IPS-15b (cell line): ENCODE results near the gene NFKBIZ.
"Not testable (repeated sequence)": the region's sequence is repeated elsewhere in the genome, so short reads cannot be mapped to it uniquely, and the experiment has no call there.

Experiments
- H3K27me3 ChIP-seq: one replicate; pipeline ENCODE4 v1.6.1; 2013; ENCODE audit warnings: low read length; ENCODE audit not compliant: control insufficient read depth, insufficient read depth
- H3K36me3 ChIP-seq: one replicate; pipeline ENCODE4 v1.6.1; 2013; ENCODE audit warnings: low read length; ENCODE audit not compliant: control insufficient read depth, insufficient read depth
- H3K4me1 ChIP-seq: one replicate; pipeline ENCODE4 v1.6.1; 2013; ENCODE audit warnings: mild to moderate bottlenecking, low read length; ENCODE audit not compliant: control insufficient read depth, insufficient read depth
- H3K4me3 ChIP-seq: one replicate; pipeline ENCODE4 v1.5.1; 2013; ENCODE audit warnings: low read depth, low read length
- H3K9ac ChIP-seq: one replicate; pipeline ENCODE4 v1.6.1; 2013; ENCODE audit warnings: low read depth, mild to moderate bottlenecking, low read length
- H3K9me3 ChIP-seq: one replicate; pipeline ENCODE4 v1.6.1; 2013; ENCODE audit warnings: mild to moderate bottlenecking, low read length; ENCODE audit not compliant: control insufficient read depth, insufficient read depth

The NFKBIZ gene

GRCh38 chr3:101892648-101893047, 43.3 kb downstream of the NFKBIZ start:
- Histone ChIP-seq H3K27me3 (no peaks in the 10 kb centered on the region), H3K9me3 (no peaks in the 10 kb centered on the region), H3K9ac (no peak overlapping the region), H3K4me1 (no peaks in the 10 kb centered on the region), H3K36me3 (no peaks in the 10 kb centered on the region), H3K4me3 (no peak overlapping the region)

- no peaks in the 10 kb centered on the region for H3K4me1 ChIP-seq
- no peaks in the 10 kb centered on the region for H3K36me3 ChIP-seq
- no peak overlapping the region for H3K9ac ChIP-seq
- H3K27me3 ChIP-seq, result no peaks in the 10 kb centered on the region
- H3K4me3 ChIP-seq, result no peak overlapping the region
- H3K9me3 ChIP-seq, result no peaks in the 10 kb centered on the region
Observed at GRCh38 chr3:101896083-101896757, 46.9 kb downstream of the NFKBIZ start.

- no peaks in the 10 kb centered on the region for H3K4me1 ChIP-seq
- H3K9ac ChIP-seq, result no peak overlapping the region
- H3K27me3 ChIP-seq, result no peaks in the 10 kb centered on the region
- H3K36me3 ChIP-seq, result no peaks in the 10 kb centered on the region
- H3K9me3 ChIP-seq, result no peaks in the 10 kb centered on the region
- H3K4me3 ChIP-seq, result no peak overlapping the region
Observed at GRCh38 chr3:101897013-101897412, 47.7 kb downstream of the NFKBIZ start.

GRCh38 chr3:101898039-101898438, 48.7 kb downstream of the NFKBIZ start:
- Histone ChIP-seq H3K9ac (no peak overlapping the region), H3K36me3 (no peaks in the 10 kb centered on the region), H3K9me3 (no peaks in the 10 kb centered on the region), H3K4me1 (no peaks in the 10 kb centered on the region), H3K27me3 (no peaks in the 10 kb centered on the region), H3K4me3 (no peak overlapping the region)

- no peaks in the 10 kb centered on the region for H3K9me3 ChIP-seq
- no peaks in the 10 kb centered on the region for H3K36me3 ChIP-seq
- H3K9ac ChIP-seq, result no peak overlapping the region
- H3K4me1 ChIP-seq, result no peaks in the 10 kb centered on the region
- no peaks in the 10 kb centered on the region for H3K27me3 ChIP-seq
- H3K4me3 ChIP-seq, result no peak overlapping the region
Observed at GRCh38 chr3:101898752-101899169, 49.4 kb downstream of the NFKBIZ start.

- Histone ChIP-seq H3K9ac (no peak overlapping the region), H3K36me3 (no peaks in the 10 kb centered on the region), H3K9me3 (no peaks in the 10 kb centered on the region), H3K4me3 (no peak overlapping the region), H3K27me3 (no peaks in the 10 kb centered on the region), H3K4me1 (no peaks in the 10 kb centered on the region)
Observed at GRCh38 chr3:101900316-101900715, 51.0 kb downstream of the NFKBIZ start.

- H3K4me3 ChIP-seq, result no peak overlapping the region
- no peaks in the 10 kb centered on the region for H3K27me3 ChIP-seq
- no peak overlapping the region for H3K9ac ChIP-seq
- H3K4me1 ChIP-seq, result no peaks in the 10 kb centered on the region
- H3K9me3 ChIP-seq, result no peaks in the 10 kb centered on the region
- H3K36me3 ChIP-seq, result no peaks in the 10 kb centered on the region
Observed at GRCh38 chr3:101900736-101901135, 51.4 kb downstream of the NFKBIZ start.

- H3K4me3 ChIP-seq, result no peak overlapping the region
- H3K27me3 ChIP-seq, result no peaks in the 10 kb centered on the region
- no peak overlapping the region for H3K9ac ChIP-seq
- H3K9me3 ChIP-seq, result no peaks in the 10 kb centered on the region
- H3K36me3 ChIP-seq, result no peaks in the 10 kb centered on the region
- H3K4me1 ChIP-seq, result no peaks in the 10 kb centered on the region
Observed at GRCh38 chr3:101902041-101902440, 52.7 kb downstream of the NFKBIZ start.

- Histone ChIP-seq H3K36me3 (no peaks in the 10 kb centered on the region), H3K4me3 (no peak overlapping the region), H3K9me3 (no peaks in the 10 kb centered on the region), H3K9ac (no peak overlapping the region), H3K27me3 (no peaks in the 10 kb centered on the region), H3K4me1 (no peaks in the 10 kb centered on the region)
Observed at GRCh38 chr3:101903451-101903871, 54.1 kb downstream of the NFKBIZ start.

- H3K36me3 ChIP-seq, H3K4me1 ChIP-seq, H3K4me3 ChIP-seq, H3K27me3 ChIP-seq, H3K9ac ChIP-seq, H3K9me3 ChIP-seq: not testable (repeated sequence)
Observed at GRCh38 chr3:101905573-101905972, 56.3 kb downstream of the NFKBIZ start.
